GM21737 (cell line): ENCODE data around the gene EFHD1.

Experiments used
- ATAC-seq: cut with Tn5 transposase; IDR thresholded peaks from one replicate; pipeline ENCODE4 v1.9.1; 2021; ENCODE audit warnings: mild to moderate bottlenecking, moderate library complexity; ENCODE audit not compliant: unreplicated experiment

EFHD1 gene, protein sequence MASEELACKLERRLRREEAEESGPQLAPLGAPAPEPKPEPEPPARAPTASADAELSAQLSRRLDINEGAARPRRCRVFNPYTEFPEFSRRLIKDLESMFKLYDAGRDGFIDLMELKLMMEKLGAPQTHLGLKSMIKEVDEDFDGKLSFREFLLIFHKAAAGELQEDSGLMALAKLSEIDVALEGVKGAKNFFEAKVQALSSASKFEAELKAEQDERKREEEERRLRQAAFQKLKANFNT

DNA sequence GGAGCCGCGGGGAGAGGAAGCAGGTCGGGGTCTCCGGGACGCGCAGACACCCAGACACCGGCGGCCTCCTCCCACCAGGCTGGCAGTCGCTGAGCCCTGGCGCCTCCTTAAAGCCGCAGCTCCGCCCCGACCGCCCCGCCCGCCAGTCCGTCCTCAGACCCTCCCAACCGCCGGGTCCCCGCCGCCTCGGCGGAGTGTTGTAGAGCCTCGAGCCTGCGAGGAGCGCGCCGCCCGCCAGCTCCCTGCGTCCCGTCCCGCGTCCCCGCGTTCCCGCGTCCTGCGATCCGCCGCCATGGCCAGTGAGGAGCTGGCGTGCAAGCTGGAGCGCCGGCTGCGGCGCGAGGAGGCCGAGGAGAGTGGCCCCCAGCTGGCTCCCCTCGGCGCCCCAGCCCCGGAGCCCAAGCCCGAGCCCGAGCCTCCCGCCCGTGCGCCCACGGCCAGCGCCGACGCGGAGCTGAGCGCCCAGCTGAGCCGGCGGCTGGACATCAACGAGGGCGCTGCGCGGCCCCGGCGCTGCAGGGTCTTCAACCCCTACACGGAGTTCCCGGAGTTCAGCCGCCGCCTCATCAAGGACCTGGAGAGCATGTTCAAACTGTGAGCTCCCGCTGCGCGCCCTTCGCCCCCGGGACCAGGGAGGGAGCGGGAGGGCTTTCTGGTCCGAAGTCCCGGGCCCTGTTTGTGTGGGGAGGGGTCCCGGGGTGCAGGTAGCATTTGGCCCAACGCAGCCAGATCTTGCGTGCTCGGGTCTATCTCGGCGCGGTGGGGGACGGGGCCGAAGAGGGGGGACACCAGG, at the start of gene EFHD1:
EFHD1 (plus strand) TSS at position 192 of the 793 bp plus-strand sequence; CDS start at position 293, 101 bp downstream.
- no peak for ATAC-seq

DNA sequence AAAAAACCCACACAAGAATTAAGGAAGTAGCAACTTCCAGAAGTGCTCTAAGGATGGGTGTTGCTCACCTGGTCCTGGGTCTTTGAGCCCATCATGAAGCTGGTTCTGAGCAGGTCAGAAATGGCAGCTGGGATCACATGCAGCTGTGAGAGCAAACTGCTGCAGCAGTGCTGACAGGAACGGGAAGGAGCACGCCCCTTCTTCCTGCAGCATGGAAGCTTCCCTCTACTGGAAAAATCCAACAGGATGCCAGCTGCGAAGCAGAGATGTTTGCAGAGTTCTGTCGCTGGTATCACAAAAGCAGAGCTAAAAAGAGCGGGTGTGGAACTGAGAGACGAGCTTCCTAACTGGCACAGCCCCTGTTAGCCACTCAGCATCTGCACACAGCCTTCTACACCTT, 49.2 kb upstream of the EFHD1 start:
- no peak for ATAC-seq

DNA sequence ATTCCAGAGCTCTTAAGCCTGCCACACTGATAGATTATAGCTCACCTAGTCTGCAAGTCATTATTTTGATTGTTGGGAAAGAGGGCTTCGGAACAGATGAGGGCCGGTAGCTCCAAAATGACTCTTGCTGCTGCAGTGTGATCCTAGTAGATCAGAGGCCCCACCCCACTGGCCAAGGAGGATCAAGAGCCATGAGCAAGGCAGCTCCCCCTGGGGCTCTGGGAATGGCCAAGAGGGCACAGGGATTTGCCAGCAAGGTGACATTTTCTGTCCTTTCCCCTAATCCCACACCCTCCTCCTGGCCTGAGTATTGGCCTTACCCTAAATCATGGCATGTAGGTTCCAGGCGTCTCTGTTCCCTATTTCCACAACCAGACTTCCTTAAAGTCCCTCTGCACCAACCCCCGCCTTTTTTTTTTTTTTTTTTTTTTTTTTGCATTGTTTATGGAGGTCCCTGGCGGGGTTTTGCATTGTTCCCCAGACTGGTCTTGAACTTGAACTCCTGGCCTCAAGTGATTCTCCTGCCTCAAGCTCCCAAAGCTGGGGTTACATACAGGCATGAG, 46.4 kb upstream of the EFHD1 start:
- no peak for ATAC-seq

DNA sequence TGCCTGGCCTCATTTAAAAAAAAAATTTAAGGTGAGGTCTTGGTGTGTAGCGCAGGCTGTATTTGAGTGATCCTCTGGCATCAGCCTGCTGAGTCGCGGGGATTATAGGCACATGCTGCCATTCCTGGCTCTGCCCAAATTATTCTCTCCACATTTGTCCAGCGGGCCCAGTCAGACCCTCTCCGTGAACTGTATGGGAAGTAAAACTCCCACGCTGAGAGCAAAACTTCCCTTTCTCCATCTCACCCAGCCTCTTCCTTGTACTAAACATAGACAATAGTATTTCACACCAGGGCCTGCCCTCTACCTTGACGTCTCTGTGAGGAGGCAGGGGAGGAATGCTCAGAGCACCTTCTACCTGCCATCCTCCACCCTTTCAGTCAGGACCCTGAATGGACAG, 45.9 kb upstream of the EFHD1 start:
- no peak for ATAC-seq

DNA sequence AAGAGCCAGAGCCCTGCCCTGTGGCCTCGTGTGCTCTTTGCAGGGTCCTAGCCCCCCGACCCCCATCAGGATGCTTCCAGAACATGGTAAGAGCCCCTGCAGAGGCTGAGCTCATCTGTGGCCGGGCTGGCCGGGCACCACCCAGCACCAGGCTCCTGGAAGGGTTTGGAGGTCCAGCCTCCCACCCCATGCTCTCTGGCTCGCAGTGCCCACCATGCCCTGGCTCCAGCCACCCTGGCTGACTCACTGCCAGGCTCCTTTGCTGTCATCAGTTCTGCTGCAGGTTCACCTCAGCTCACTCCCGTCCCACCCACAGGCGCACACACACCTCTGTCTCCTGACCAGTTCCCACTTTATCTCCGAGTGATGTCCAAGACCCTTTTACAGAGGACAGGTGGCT, 45.4 kb upstream of the EFHD1 start:
- no peak for ATAC-seq

DNA sequence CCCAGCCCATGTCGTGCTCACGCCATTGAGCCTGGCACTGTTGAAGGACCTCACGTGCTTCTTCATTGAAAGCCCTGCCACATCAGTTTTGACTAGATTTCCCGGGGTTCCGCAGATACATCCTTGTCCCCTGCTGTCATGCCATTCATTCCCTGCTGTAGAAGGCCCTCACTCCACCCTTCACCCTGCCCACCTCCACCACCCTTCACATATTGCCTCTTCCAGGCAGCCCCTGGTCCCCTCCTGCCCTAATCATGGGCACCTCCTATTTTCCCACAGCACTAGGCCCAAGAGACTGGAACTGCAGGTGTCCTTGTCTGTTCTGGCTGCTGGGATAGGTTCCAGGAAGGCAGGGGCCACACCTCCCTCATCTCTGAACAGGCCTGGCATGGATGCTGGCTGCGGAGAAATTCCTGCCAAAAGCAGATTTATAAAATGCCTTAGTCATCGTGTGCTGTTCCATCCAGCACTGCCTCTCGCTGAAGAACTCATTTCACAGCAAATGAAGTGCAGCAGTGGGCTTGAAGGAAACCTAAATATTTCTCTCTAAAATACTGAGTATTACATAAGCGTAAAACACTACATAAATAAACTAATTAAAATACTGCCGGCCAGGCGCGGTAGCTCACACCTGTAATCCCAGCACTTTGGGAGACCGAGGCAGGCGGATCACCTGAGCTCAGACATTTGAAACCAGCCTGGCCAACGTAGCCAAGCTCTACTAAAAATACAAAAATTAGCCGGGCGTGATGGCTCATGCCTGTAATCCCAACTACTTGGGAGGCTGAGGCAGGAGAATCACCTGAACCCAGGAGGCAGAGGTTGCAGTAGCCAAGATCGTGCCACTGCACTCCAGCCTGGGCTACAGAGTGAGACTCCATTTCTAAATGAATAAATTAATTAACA, 44.5 kb upstream of the EFHD1 start:
- ATAC-seq: no peak

DNA sequence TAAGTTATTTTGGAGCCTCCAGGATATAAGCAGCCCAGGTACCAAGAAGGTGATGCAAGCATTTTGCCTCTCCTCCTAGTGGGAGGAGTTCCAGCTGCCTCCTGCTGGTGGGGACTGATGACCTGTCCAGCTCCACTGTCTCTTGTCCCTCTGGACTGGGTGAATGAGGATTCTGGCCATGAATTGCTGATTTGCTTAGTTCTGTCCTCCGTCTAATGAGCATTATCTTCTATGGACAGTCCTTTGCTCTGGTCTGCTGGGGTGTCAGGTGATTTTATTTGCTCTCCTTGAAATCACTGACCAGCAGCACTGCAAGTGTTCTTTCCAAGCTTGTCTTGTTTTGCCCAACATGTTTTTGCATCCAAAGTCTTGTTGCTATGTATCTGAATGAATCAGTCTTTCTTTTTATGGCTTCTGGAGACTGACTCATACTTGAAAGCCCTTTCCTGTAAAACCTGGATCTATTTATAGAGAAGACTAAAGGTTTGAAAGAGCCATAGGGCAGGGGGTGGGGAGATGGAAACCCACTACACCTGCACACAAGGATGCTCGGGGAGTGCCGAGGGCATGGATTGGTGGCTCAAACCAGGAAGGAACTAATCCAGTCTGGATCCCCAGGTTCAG, 40.5 kb upstream of the EFHD1 start:
- no peak for ATAC-seq

DNA sequence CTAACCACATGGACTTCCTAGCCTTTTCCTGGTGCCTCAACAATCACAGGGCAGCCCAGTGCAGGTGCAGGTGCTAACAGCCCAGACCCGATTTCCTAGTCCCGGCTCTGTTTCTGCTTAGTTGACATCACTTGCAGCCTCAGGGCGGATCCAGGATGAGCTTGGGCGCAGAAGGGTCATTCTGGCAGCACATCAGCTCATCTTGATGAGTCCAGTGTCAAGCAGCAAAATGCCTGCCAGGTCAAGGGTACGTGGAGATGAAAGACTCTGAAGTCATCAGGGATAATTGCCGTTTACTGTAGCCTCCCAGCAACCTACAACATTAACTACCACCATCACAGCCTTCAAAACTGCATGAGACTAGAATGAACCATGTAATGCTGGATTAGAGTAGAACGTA, 39.4 kb upstream of the EFHD1 start:
- no peak for ATAC-seq

DNA sequence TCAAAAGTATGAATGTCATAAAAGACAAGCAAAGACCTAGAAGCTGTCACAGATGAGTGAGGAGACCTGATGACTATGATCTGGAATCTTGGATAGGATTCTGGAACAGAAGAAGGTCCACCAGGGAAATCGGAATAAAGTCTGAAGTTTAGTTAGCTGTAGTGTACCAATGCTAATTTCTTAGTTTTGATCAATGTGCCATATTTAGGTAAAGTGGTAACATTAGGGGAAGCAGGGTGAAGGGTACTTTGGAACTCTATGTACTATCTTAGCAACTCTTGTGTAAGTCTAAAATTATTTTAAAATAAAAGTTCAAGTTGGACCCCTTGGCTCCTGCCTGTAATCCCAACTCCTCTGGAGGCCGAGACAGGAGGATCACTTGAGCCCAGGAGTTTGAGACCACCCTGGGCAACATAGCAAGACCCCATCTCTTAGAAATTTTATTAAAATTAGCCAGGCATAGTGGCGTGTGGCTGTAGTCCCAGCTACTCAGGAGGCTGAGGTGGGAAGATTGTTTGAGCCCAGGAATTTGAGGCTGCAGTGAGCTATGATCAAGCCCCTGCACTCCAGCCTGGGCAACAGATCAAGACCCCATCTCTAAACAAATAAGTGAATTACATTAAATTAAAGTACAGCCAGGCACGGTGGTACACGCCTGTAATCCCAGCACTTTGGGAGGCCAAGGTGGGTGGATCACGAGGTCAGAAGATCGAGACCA, 35.9 kb upstream of the EFHD1 start:
- no peak for ATAC-seq

DNA sequence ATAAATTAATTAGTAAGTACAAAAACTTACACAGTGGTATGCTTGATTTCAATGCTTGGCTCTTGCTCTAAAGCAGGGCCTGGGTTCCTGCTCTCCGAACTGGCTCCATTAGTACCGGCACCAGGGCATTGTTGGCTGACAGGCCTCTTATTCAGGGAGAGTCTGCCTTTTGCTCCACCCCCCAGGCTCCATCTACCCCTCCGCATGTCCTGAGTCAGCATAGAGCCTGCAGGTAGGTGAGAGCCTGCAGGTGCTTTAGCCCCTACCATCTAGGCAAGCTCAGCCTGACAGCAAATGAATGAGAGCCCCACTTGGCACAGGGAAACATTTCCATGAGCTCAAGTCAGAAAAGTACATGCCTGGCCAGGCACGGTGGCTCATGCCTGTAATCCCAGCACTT, 35.1 kb upstream of the EFHD1 start:
- no peak for ATAC-seq

DNA sequence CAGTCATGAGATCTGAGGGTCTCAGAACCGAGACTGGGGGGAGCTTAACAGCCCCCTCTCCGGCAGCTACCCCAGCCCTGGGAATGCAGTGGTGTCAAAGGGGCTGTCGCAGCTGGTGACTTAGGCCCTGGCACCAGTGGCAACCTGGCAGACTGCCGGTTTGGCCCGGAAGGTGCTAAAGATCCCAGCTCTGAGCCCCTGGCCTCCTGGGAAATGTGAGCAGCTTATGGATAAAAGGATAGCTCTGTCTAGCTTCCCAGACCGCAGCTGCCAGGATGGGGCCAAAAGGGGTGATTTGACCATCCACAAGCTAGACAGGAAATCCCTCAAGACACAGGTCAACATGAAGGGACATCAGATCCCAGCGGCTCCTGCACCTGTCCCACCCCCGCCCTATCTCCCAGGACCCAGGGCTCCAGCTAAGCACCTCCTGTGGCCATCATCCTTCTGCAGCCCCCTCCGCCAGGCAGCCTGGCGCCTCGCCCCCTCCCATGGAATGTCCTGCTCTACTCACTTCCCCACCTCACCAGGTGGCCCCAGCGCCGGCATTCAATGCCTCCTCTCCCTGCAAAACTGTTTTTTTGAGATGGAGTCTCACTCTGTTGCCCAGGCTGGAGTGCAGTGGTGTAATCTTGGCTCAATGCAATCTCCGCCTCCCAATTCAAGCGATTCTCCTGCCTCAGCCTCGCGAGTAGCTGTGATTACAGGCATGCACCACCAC, 33.2 kb upstream of the EFHD1 start:
- ATAC-seq: no peak

DNA sequence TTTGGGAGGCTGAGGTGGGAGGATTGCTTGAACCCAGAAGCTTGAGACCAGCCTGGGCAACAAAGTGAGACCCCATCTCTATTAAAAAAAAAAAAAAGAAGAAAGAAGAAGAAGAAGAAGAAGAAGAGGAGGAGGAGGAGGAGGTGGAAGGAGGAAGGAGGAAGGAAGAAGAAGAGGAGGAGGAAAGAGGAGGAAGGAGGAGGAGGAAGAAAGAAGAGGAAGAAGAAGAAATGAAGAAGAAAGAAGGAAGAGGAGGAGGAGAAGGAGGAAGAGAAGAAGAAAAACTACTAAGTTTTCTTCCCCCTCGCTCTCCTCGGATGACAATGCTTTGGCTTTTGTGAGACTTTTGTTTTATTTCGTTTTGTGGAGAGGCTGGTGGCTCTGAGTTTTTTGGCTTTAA, 30.1 kb upstream of the EFHD1 start:
- no peak for ATAC-seq

DNA sequence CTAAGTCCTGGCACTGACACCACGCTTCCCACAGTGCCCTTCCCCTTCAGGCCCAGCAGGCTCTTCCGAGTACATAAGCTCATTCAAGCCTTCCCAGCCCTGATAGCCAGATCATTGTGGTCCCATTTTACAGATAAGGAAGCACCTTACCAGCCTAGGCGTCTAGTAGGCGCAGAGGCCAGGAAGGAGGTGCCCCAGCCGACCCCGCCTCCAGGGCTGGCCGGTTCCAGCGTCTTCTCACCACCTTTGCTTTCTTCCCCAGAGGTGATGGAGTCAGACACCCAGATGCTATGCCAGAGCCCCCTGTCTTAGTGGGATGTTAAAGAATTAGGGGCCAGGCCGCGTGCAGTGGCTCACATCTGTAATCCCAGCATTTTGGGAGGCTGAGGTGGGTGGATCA, 28.9 kb upstream of the EFHD1 start:
- ATAC-seq: no peak

DNA sequence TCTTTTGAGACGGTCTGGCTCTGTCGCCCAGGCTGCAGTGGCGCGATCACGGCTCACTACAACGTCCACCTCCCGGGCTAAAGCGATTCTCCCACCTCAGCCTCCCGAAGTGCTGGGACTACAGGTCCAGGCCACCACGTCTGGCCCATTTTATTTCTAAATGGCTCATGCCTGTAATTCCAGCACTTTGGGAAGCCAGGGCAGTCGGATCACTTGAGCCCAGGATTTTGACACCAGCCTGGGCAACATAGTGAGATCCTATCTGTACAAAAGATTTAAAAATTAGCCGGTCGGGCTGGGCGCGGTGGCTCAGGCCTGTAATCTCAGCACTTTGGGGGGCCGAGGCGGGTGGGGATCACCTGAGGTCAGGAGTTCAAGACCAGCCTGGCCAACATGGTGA, 26.4 kb upstream of the EFHD1 start:
- no peak for ATAC-seq

DNA sequence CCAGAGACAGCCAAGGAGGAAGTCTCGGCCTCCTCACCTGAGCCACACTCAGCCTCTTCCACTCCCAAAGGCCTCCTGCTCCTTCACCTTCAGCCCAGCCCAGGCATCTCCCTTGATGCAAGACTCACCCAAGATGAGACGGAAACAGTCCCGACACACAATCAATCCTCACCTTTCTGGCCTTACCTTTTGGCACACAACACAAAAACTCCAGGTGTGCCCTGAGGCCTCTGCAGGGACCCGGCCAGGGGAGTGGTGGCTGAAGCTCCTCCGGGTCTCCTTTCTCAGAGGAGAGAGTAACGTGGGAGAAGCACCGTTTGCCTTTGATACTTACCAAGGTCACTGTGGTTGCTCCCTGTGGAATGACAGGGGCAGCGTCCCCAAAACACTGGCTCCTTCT, 23.8 kb upstream of the EFHD1 start:
- ATAC-seq: no peak

DNA sequence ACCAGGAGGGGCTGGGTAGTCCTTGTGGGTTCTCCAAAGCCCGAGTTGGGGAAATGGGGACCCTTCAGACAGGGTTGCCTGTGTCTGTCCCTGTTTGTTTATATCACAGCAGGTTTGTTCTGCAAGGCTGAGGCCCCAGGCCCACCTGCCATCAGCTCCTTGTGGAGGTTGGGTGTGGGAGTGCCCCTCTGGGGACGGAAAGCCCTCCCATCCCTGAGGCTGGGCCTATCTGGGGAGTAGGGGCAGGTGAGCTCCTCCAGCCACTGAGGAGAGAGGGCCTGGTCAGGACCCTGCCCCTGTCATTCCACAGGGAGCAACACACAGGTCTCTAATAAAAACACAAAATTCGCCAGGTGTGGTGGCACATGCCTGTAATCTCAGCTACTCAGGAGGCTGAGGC, 23.3 kb upstream of the EFHD1 start:
- ATAC-seq: no peak

DNA sequence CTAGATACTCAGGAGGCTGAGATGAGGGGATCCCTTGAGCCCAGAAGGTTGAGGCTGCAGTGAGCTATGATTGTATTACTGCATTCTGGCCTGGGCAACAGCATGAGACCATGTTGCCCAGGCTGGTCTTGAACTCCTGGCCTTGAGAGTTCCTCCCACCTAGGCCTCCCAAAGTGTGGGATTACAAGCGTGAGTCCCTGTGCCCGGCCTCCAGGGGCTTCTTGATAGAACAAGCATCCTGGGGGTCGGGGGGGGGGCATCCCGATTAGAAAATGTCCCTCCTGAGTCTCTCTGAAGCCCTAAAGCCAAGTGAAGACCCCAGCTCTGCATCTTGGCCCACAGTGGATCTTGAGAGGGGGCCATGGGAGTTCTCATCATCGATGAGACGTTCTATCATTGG, 22.3 kb upstream of the EFHD1 start:
- ATAC-seq: no peak

DNA sequence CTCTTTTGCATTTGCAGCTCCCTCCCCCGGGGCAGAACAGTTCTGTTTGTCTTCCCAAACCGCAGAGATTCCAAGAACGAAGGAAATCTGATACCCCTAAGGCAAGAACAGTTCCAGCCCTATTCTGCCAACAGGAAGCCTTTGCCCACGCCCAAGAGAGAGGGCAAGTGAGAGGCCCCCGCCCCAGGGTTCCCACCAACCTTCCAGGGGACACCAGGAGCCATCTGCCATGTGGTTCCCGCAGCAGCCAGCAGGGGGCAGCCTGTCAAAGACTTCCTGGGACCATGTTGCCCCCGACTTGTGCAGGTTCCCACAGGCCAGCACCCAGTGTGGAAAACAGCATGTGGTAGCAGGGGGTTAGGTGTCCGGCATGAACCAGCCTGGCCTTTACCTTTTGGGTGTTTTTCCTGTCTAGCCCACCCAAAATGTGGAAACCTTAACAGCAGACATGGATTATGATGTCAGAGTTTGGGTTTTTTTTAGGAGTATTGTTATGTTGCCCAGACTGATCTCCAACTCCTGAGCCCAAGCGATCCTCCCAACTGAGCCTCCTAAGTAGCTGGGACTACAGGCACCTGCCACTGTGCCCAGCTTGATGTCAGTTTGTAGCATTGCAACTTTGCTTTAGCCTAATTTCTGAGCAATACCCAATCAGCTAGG, 21.7 kb upstream of the EFHD1 start:
- ATAC-seq: no peak

DNA sequence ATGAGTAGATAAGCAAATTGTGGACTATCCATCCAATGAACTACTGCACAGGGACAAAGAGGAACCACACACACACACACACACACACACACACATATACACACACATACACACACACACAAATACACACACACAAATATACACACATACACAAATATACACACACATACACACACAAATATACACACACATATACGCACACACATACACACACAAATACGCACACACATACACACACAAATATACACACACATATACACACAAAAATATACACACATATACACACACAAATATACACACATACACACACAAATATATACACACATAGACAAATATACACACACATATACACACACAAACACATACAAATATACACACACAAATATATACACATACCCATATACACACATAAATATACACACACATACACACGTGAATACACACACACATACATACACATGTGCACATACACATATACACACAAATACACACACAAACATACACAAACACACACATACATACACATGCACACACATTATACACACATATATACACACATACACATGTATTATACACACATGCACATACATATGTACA, 19.8 kb upstream of the EFHD1 start:
- no peak for ATAC-seq
